Breast epithelium (tissue), 3 donors: ENCODE results near the gene SIK3.

Source experiments
- CTCF ChIP-seq, 3 donors: fragments of 450-650 bp; IDR thresholded peaks; one replicate each; pipeline ENCODE4 v1.5.1; 2016 to 2017; ENCODE audit warnings: antibody characterized with exemption in 3 of 3, mild to moderate bottlenecking in 3 of 3, moderate library complexity in 3 of 3
- POLR2A ChIP-seq: fragments of 450-650 bp; IDR thresholded peaks from one replicate; pipeline ENCODE4 v1.6.1; 2016; ENCODE audit warnings: antibody characterized with exemption, mild to moderate bottlenecking, moderate library complexity
- POLR2AphosphoS5 ChIP-seq, 3 donors: sonication (generic); formaldehyde crosslinking; IDR thresholded peaks; one replicate each; pipeline ENCODE4 v1.6.1; 2017; ENCODE audit warnings: antibody characterized with exemption in 3 of 3

DNA sequence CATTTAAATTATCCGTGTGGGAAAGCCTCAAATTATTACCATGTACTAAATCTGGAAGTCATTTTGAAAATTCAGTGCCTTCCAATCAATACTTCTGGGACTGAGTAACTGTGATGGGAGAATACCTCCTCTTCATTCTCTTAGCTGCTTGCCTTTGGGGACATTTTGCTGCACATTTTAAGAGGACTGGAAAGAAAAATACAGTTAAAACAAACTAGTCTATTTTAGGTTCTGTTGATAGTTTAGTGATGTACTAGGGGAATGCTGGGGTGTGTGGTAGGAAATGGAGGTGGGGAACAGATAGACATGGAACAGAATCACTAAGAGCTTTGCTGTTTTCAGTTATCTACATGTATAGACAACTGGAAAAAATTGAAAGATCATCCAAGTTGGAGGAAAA is 195.1 kb downstream of the SIK3 start:
- no peak for TF ChIP-seq CTCF (IDR thresholded peaks at IDR 0.05)
- TF ChIP-seq POLR2A, result no peak
- TF ChIP-seq POLR2AphosphoS5 (IDR thresholded peaks at IDR 0.05), result no peak
